Activated B cell treated with CpG ODN at 0.5 μM for 24 hours (primary cell): ENCODE data around the gene SELE. TPM values are rescaled to one million over a fixed set of nuclear protein-coding genes. Genes with fewer than 3 reads are reported as not detected.

ENCODE experiments used
- ATAC-seq: fragments of 200-7000 bp; cut with Tn5 transposase; one replicate; pipeline ENCODE4 v1.10.0; 2021; ENCODE audit warnings: low read depth, mild to moderate bottlenecking, moderate library complexity
- CTCF ChIA-PET: fragments of 350-600 bp; sonication (Branson Sonifier 250); formaldehyde crosslinking; loops from one replicate; lab custom pipeline; 2021; ENCODE audit warnings: antibody characterized with exemption; lab: Charles Lee
- POLR2A ChIA-PET: fragments of 350-600 bp; sonication (Branson Sonifier 250); formaldehyde crosslinking; loops from one replicate; lab custom pipeline; 2021; ENCODE audit warnings: antibody characterized with exemption; lab: Charles Lee
- DNase-seq: peaks from one replicate; pipeline ENCODE4 v3.0.0; 2022
- H3K27ac Mint-ChIP-seq: one replicate; pipeline ENCODE4 v1.8.0; 2020; ENCODE audit warnings: mixed read lengths
- H3K27me3 Mint-ChIP-seq: one replicate; pipeline ENCODE4 v1.8.0; 2021; ENCODE audit warnings: mixed read lengths
- H3K36me3 Mint-ChIP-seq: one replicate; pipeline ENCODE4 v1.8.0; 2021; ENCODE audit warnings: low read depth, mixed read lengths
- H3K4me1 Mint-ChIP-seq: one replicate; pipeline ENCODE4 v1.8.0; 2021; ENCODE audit warnings: mixed read lengths
- H3K4me3 Mint-ChIP-seq: one replicate; pipeline ENCODE4 v1.8.0; 2020; ENCODE audit warnings: mild to moderate bottlenecking, mixed read lengths
- H3K9me3 Mint-ChIP-seq: one replicate; pipeline ENCODE4 v1.8.0; 2020; ENCODE audit warnings: mixed read lengths
- intact Hi-C: fragments of 100-400 bp; cut with micrococcal nuclease; formaldehyde crosslinking; loops from one replicate; pipeline ENCODE4 v1.15.1; 2024
- total RNA-seq: library from RNA; stranded (reverse); gene quantifications from 2 replicates; pipeline ENCODE4 v1.2.3, GENCODE V29; 2022
- TF ChIP-seq, protein P1 (sequence below): fragments of 200-600 bp; IDR thresholded peaks from one replicate; pipeline ENCODE4 v1.8.0; 2022; ENCODE audit warnings: antibody characterized with exemption, mild to moderate bottlenecking

The SELE gene
- total RNA-seq, 1 donor from 2014 or later: not detected

DNA sequence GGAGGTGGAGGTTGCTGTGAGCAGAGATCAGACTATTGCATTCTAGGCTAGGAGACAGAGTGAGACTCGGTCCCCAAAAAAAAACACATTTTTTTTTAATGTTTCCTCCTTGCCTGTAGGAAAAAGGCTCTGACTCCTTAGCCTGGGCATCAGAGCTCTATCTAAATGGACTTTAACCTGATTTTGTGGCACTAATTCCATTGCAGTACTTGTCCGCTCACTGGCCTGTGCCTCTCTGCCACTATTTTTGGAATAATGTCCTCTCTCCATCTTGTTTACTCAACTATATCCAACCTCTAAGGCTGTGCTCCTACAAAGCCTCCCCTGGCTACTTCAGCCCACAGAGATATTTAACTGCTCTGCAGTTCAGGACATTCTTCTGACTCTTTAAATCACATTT lies 34.3 kb upstream of the SELE start:
- DNase-seq (no peak), ATAC-seq (no peak)
- CTCF ChIA-PET: no interaction called here
- no peak overlapping the region for H3K4me3 Mint-ChIP-seq
- TF ChIP-seq, protein P1, sequence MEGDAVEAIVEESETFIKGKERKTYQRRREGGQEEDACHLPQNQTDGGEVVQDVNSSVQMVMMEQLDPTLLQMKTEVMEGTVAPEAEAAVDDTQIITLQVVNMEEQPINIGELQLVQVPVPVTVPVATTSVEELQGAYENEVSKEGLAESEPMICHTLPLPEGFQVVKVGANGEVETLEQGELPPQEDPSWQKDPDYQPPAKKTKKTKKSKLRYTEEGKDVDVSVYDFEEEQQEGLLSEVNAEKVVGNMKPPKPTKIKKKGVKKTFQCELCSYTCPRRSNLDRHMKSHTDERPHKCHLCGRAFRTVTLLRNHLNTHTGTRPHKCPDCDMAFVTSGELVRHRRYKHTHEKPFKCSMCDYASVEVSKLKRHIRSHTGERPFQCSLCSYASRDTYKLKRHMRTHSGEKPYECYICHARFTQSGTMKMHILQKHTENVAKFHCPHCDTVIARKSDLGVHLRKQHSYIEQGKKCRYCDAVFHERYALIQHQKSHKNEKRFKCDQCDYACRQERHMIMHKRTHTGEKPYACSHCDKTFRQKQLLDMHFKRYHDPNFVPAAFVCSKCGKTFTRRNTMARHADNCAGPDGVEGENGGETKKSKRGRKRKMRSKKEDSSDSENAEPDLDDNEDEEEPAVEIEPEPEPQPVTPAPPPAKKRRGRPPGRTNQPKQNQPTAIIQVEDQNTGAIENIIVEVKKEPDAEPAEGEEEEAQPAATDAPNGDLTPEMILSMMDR: no peak
- POLR2A ChIA-PET: no interaction called here
- H3K9me3 Mint-ChIP-seq: no peaks in the 10 kb centered on the region
- no peak overlapping the region for H3K27ac Mint-ChIP-seq
- intact Hi-C loops: no loop called here
- peaks cover 10% of the 10 kb centered on the region for H3K27me3 Mint-ChIP-seq
- no peaks in the 10 kb centered on the region for H3K36me3 Mint-ChIP-seq
- H3K4me1 Mint-ChIP-seq: no peaks in the 10 kb centered on the region

- DNase-seq: no peak
- no peak overlapping the region for H3K27ac Mint-ChIP-seq
- ChIA-PET POLR2A (interaction anchor here (0.7 kb wide), 1 partner anchor 1482 kb away, joined by 4 read pairs; no protein-coding TSS in a partner anchor), CTCF (no interaction called here)
- no peaks in the 10 kb centered on the region for H3K9me3 Mint-ChIP-seq
- H3K4me3 Mint-ChIP-seq: no peak overlapping the region
- ATAC-seq: no peak
- no peaks in the 10 kb centered on the region for H3K4me1 Mint-ChIP-seq
- intact Hi-C loops: no loop called here
- H3K27me3 Mint-ChIP-seq: peaks cover 10% of the 10 kb centered on the region
- TF ChIP-seq, protein P1: no peak
- no peaks in the 10 kb centered on the region for H3K36me3 Mint-ChIP-seq
Observed at GRCh38 chr1:169765580-169766331, 31.9 kb upstream of the SELE start.

DNA sequence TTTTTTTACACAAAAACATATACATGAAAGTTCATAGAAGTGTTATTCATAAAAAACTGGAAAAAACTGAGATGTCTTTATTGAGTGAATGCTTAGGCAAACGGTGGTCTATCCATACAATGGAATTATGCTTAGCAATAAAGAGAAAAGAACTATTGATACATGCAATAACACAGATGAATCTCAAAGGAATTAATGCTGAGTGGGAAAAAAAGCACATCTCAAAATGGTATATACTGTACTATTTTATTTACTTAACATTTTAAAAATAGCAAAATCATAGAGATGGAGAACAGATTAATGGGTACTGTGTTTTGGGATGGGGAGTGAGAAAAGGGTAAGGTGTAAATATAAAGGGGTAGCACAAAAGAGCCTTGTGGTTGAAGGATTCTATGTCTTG lies 31.0 kb upstream of the SELE start:
- ChIA-PET CTCF (no interaction called here), POLR2A (no interaction called here)
- TF ChIP-seq, protein P1: no peak
- intact Hi-C loops: no loop called here
- DNase-seq: no peak
- no peak for ATAC-seq
- H3K27me3 Mint-ChIP-seq: peaks cover 10% of the 10 kb centered on the region
- H3K27ac Mint-ChIP-seq: no peak overlapping the region
- H3K36me3 Mint-ChIP-seq: no peaks in the 10 kb centered on the region
- H3K4me3 Mint-ChIP-seq: no peak overlapping the region
- H3K9me3 Mint-ChIP-seq: no peaks in the 10 kb centered on the region
- H3K4me1 Mint-ChIP-seq: no peaks in the 10 kb centered on the region

DNA sequence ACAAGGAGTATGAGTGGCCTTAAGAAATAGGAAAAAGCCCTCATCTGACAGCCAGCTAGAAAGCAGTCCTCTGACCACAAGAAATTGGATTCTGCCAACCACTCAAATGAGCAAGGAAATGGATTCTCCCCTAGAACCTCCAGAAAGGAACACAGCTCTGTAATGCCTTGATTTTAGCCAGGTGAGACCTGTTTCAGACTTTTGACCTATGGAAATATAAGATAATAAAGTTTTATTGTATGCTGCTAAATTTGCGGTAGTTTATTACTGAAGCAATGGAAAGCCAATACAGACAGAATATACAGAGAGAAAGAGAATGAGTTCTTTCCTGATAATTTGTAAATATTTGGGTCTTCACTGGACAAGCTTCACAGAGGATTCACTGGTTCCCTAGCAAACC lies 28.8 kb upstream of the SELE start:
- no peak for DNase-seq
- TF ChIP-seq, protein P1: no peak
- Mint-ChIP-seq H3K36me3 (no peaks in the 10 kb centered on the region), H3K4me1 (no peaks in the 10 kb centered on the region), H3K4me3 (no peak overlapping the region), H3K27ac (no peak overlapping the region), H3K9me3 (peaks cover 2% of the 10 kb centered on the region), H3K27me3 (peaks cover 12% of the 10 kb centered on the region)
- POLR2A ChIA-PET: no interaction called here
- CTCF ChIA-PET: no interaction called here
- intact Hi-C loops: no loop called here
- ATAC-seq: no peak

DNA sequence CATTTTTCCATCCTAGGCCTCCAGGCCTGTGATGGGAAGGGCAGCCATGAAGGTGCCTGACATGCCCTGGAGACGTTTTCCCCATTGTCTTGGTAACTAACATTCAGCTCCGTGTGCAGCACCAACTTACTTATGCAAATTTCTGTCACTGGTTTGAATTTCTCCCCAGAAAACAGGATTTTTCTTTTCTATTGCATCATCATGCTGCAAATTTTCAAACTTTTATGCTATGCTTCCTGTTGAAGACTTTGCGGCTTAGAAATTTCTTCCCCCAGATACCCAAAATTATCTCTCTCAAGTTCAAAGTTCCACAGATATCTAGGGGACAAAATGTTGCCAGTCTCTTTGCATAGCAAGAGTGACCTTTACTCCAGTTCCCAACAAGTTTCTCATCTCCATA lies 25.2 kb upstream of the SELE start:
- Mint-ChIP-seq H3K27me3 (peaks cover 12% of the 10 kb centered on the region), H3K27ac (no peak overlapping the region), H3K9me3 (peaks cover 2% of the 10 kb centered on the region), H3K36me3 (no peaks in the 10 kb centered on the region), H3K4me3 (no peak overlapping the region), H3K4me1 (no peaks in the 10 kb centered on the region)
- ChIA-PET CTCF (no interaction called here), POLR2A (no interaction called here)
- TF ChIP-seq, protein P1: no peak
- intact Hi-C loops: no loop called here
- ATAC-seq: no peak
- DNase-seq: no peak
